HEK293 (cell line): ENCODE data around the gene XRCC6.
"Not testable (repeated sequence)": the region's sequence is repeated elsewhere in the genome, so short reads cannot be mapped to it uniquely, and the experiment has no call there.

Experiments used
- CTCF ChIA-PET: fragments of 350-600 bp; formaldehyde crosslinking; extraction: SDS; loops from one replicate; lab custom pipeline; 2021; ENCODE audit warnings: antibody characterized with exemption; lab: Yijun Ruan, JAX
- POLR2A ChIA-PET: fragments of 300-600 bp; formaldehyde crosslinking; extraction: SDS; loops from one replicate; lab custom pipeline; 2020; ENCODE audit warnings: antibody characterized with exemption, inconsistent platforms; lab: Yijun Ruan, JAX
- H3K27ac ChIP-seq: fragments of 200-500 bp; sonication (Bioruptor generic); 2 replicates; pipeline ENCODE4 v1.5.1; 2014; ENCODE audit warnings: low read depth, low read length, control low read depth, inconsistent platforms; ENCODE audit errors: extremely low read depth
- H3K36me3 ChIP-seq, 2 experiments: fragments of 200-500 bp in 1 of 2; sonication (Bioruptor generic) in 1 of 2; 1 replicate in 1 of 2; 2 replicates in 1 of 2; pipeline ENCODE4 v1.5.1; 2014 to 2017; ENCODE audit warnings: inconsistent platforms in 2 of 2, low read length in 2 of 2; ENCODE audit not compliant: control insufficient read depth in 2 of 2, insufficient read depth in 1 of 2
- H3K4me1 ChIP-seq: fragments of 200-500 bp; sonication (Bioruptor generic); 2 replicates; pipeline ENCODE4 v1.5.1; 2014; ENCODE audit warnings: mild to moderate bottlenecking, low read length, inconsistent platforms; ENCODE audit not compliant: control insufficient read depth, insufficient read depth
- H3K4me3 ChIP-seq: 2 replicates; pipeline ENCODE4 v1.5.1; 2011; ENCODE audit warnings: low read depth, mild to moderate bottlenecking, control low read depth, low read length, moderate library complexity
- H3K9me3 ChIP-seq: fragments of 200-500 bp; sonication (Bioruptor generic); 2 replicates; pipeline ENCODE4 v1.5.1; 2014; ENCODE audit warnings: low read depth, low read length, inconsistent platforms; ENCODE audit not compliant: control insufficient read depth, insufficient read depth
- GFI1B ChIP-seq: fragments of 450-650 bp; formaldehyde crosslinking; IDR thresholded peaks from 2 replicates; pipeline ENCODE4 v1.5.1; 2016; ENCODE audit warnings: missing biosample characterization, missing genetic modification characterization
- HOXD13 ChIP-seq: sonication (generic); formaldehyde crosslinking; IDR thresholded peaks from 2 replicates; pipeline ENCODE4 v1.8.0; 2022; ENCODE audit warnings: missing genetic modification reagents, borderline replicate concordance
- KLF16 ChIP-seq: fragments of 450-650 bp; formaldehyde crosslinking; IDR thresholded peaks from 2 replicates; pipeline ENCODE4 v1.5.1; 2017; ENCODE audit warnings: missing biosample characterization, missing genetic modification characterization
- KLF9 ChIP-seq: fragments of 450-650 bp; formaldehyde crosslinking; IDR thresholded peaks from 2 replicates; pipeline ENCODE4 v1.5.1; 2016; ENCODE audit warnings: missing biosample characterization, missing genetic modification characterization, low read depth
- MZF1 ChIP-seq: fragments of 450-650 bp; formaldehyde crosslinking; IDR thresholded peaks from 2 replicates; pipeline ENCODE4 v1.5.1; 2017; ENCODE audit warnings: missing biosample characterization, missing genetic modification characterization, borderline replicate concordance
- ZNF112 ChIP-seq: fragments of 450-650 bp; formaldehyde crosslinking; IDR thresholded peaks from 2 replicates; pipeline ENCODE4 v1.5.0; 2017; ENCODE audit warnings: missing biosample characterization, missing genetic modification characterization
- ZNF146 ChIP-seq: fragments of 450-650 bp; formaldehyde crosslinking; IDR thresholded peaks from 2 replicates; pipeline ENCODE4 v1.5.1; 2016; ENCODE audit warnings: missing biosample characterization, missing genetic modification characterization
- ZNF184 ChIP-seq: fragments of 450-650 bp; IDR thresholded peaks from 2 replicates; pipeline ENCODE4 v1.5.1; 2018; ENCODE audit warnings: missing biosample characterization, mild to moderate bottlenecking, missing genetic modification characterization
- ZNF2 ChIP-seq: fragments of 450-650 bp; formaldehyde crosslinking; IDR thresholded peaks from 2 replicates; pipeline ENCODE4 v1.5.1; 2016; ENCODE audit warnings: missing biosample characterization, missing genetic modification characterization
- ZNF214 ChIP-seq: fragments of 450-650 bp; formaldehyde crosslinking; IDR thresholded peaks from 2 replicates; pipeline ENCODE4 v1.5.1; 2017; ENCODE audit warnings: missing biosample characterization, mild to moderate bottlenecking, missing genetic modification characterization, borderline replicate concordance
- ZNF292 ChIP-seq: fragments of 450-650 bp; formaldehyde crosslinking; IDR thresholded peaks from 2 replicates; pipeline ENCODE4 v1.5.1; 2016; ENCODE audit warnings: low read depth, missing biosample characterization, missing genetic modification characterization, borderline replicate concordance
- ZNF341 ChIP-seq: fragments of 450-650 bp; formaldehyde crosslinking; IDR thresholded peaks from 2 replicates; pipeline ENCODE4; 2016; ENCODE audit warnings: low read depth, missing biosample characterization, missing genetic modification characterization
- ZNF571 ChIP-seq: fragments of 450-650 bp; formaldehyde crosslinking; IDR thresholded peaks from 2 replicates; pipeline ENCODE4 v1.5.0; 2017; ENCODE audit warnings: missing biosample characterization, missing genetic modification characterization
- ZNF596 ChIP-seq: fragments of 450-650 bp; IDR thresholded peaks from 2 replicates; pipeline ENCODE4 v1.5.0; 2018; ENCODE audit warnings: missing biosample characterization, mild to moderate bottlenecking, missing genetic modification characterization, moderate library complexity
- ZNF610 ChIP-seq: fragments of 450-650 bp; formaldehyde crosslinking; IDR thresholded peaks from 2 replicates; pipeline ENCODE4 v1.5.1; 2016; ENCODE audit warnings: missing biosample characterization, missing genetic modification characterization, borderline replicate concordance
- ZNF677 ChIP-seq: fragments of 450-650 bp; IDR thresholded peaks from 2 replicates; pipeline ENCODE4 v1.5.0; 2018; ENCODE audit warnings: missing biosample characterization, mild to moderate bottlenecking, missing genetic modification characterization, moderate library complexity
- ZNF792 ChIP-seq: fragments of 450-650 bp; formaldehyde crosslinking; IDR thresholded peaks from 2 replicates; pipeline ENCODE4 v1.5.1; 2016; ENCODE audit warnings: missing biosample characterization, missing genetic modification characterization
- ZSCAN30 ChIP-seq: fragments of 450-650 bp; IDR thresholded peaks from 2 replicates; pipeline ENCODE4 v1.5.1; 2018; ENCODE audit warnings: missing biosample characterization, mild to moderate bottlenecking, missing genetic modification characterization, moderate library complexity
- TF ChIP-seq, protein P1 (sequence below): fragments of 450-650 bp; IDR thresholded peaks from 2 replicates; pipeline ENCODE4 v1.5.1; 2018; ENCODE audit warnings: missing biosample characterization, mild to moderate bottlenecking, missing genetic modification characterization
- TF ChIP-seq, protein P2 (sequence below): fragments of 450-650 bp; formaldehyde crosslinking; IDR thresholded peaks from 2 replicates; pipeline ENCODE4 v1.5.1; 2016; ENCODE audit warnings: missing biosample characterization, missing genetic modification characterization, borderline replicate concordance
- TF ChIP-seq, protein P3 (sequence below): IDR thresholded peaks from 2 replicates; pipeline ENCODE4 v1.6.1; 2011; ENCODE audit warnings: mild to moderate bottlenecking, low read depth, low read length, borderline replicate concordance
- TF ChIP-seq, protein P4 (sequence below): sonication (generic); formaldehyde crosslinking; IDR thresholded peaks from 2 replicates; pipeline ENCODE4 v1.8.1; 2022; ENCODE audit warnings: mild to moderate bottlenecking, moderate library complexity, missing genetic modification reagents

Gene XRCC6

DNA sequence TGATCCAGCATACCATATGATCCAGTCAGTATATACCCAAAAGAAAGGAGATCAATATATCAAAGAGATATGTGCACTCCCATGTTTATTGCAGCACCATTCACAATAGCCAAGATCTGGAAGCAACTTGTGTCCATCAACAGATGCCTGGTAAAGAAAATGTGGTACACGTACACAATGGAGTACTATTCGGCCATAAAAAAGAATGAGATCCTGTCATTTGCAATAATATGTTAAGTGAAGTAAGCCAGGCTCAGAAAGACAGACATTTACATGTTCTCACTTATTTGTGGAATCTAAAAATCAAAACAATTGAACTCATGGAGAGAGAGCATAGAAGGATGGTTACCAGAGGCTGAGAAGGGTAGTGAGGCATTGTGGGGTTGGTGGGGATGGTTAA, 40.6 kb downstream of the XRCC6 start:
- Histone ChIP-seq H3K9me3 (no peaks in the 10 kb centered on the region), H3K4me1 (no peaks in the 10 kb centered on the region), H3K36me3 (peaks cover 58 to 87% of the 10 kb centered on the region in 2 experiments), H3K27ac (no peak overlapping the region), H3K4me3 (no peak overlapping the region)
- no peak for TF ChIP-seq KLF16 (tag by site-specific recombination)
- TF ChIP-seq ZSCAN30 (tag by site-specific recombination) = no peak
- peak; percentile 95 for TF ChIP-seq ZNF146 (tag by site-specific recombination)
- TF ChIP-seq ZNF2 (tag by site-specific recombination) = no peak
- TF ChIP-seq, protein P1, sequence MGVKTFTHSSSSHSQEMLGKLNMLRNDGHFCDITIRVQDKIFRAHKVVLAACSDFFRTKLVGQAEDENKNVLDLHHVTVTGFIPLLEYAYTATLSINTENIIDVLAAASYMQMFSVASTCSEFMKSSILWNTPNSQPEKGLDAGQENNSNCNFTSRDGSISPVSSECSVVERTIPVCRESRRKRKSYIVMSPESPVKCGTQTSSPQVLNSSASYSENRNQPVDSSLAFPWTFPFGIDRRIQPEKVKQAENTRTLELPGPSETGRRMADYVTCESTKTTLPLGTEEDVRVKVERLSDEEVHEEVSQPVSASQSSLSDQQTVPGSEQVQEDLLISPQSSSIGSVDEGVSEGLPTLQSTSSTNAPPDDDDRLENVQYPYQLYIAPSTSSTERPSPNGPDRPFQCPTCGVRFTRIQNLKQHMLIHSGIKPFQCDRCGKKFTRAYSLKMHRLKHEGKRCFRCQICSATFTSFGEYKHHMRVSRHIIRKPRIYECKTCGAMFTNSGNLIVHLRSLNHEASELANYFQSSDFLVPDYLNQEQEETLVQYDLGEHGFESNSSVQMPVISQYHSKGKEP = no peak
- TF ChIP-seq ZNF571 (tag by site-specific recombination) = no peak
- TF ChIP-seq MZF1 = peak; percentile 36; the same call in 1 of the 2 replicates
- no peak for TF ChIP-seq HOXD13 (CRISPR knock-in tag)
- TF ChIP-seq, protein P2, sequence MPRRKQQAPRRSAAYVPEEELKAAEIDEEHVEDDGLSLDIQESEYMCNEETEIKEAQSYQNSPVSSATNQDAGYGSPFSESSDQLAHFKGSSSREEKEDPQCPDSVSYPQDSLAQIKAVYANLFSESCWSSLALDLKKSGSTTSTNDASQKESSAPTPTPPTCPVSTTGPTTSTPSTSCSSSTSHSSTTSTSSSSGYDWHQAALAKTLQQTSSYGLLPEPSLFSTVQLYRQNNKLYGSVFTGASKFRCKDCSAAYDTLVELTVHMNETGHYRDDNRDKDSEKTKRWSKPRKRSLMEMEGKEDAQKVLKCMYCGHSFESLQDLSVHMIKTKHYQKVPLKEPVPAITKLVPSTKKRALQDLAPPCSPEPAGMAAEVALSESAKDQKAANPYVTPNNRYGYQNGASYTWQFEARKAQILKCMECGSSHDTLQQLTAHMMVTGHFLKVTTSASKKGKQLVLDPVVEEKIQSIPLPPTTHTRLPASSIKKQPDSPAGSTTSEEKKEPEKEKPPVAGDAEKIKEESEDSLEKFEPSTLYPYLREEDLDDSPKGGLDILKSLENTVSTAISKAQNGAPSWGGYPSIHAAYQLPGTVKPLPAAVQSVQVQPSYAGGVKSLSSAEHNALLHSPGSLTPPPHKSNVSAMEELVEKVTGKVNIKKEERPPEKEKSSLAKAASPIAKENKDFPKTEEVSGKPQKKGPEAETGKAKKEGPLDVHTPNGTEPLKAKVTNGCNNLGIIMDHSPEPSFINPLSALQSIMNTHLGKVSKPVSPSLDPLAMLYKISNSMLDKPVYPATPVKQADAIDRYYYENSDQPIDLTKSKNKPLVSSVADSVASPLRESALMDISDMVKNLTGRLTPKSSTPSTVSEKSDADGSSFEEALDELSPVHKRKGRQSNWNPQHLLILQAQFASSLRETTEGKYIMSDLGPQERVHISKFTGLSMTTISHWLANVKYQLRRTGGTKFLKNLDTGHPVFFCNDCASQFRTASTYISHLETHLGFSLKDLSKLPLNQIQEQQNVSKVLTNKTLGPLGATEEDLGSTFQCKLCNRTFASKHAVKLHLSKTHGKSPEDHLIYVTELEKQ (tag by site-specific recombination) = no peak
- TF ChIP-seq ZNF184 = no peak
- no peak for TF ChIP-seq GFI1B (tag by site-specific recombination)
- no peak for TF ChIP-seq KLF9
- TF ChIP-seq ZNF112 (tag by site-specific recombination) = no peak
- TF ChIP-seq ZNF292 (tag by site-specific recombination) = no peak
- TF ChIP-seq, protein P3, sequence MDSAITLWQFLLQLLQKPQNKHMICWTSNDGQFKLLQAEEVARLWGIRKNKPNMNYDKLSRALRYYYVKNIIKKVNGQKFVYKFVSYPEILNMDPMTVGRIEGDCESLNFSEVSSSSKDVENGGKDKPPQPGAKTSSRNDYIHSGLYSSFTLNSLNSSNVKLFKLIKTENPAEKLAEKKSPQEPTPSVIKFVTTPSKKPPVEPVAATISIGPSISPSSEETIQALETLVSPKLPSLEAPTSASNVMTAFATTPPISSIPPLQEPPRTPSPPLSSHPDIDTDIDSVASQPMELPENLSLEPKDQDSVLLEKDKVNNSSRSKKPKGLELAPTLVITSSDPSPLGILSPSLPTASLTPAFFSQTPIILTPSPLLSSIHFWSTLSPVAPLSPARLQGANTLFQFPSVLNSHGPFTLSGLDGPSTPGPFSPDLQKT = no peak
- ChIA-PET POLR2A (interaction anchor here (1.4 kb wide), 1 partner anchor 41 kb away, joined by 3 read pairs; the partner anchor contains the start of gene XRCC6), CTCF (interaction anchor here (0.6 kb wide), 1 partner anchor 34 kb away, joined by 3 read pairs; no protein-coding TSS in a partner anchor)

DNA sequence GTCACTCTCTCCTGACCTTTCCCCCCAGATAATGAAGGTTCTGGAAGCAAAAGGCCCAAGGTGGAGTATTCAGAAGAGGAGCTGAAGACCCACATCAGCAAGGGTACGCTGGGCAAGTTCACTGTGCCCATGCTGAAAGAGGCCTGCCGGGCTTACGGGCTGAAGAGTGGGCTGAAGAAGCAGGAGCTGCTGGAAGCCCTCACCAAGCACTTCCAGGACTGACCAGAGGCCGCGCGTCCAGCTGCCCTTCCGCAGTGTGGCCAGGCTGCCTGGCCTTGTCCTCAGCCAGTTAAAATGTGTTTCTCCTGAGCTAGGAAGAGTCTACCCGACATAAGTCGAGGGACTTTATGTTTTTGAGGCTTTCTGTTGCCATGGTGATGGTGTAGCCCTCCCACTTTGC, 42.5 kb downstream of the XRCC6 start:
- H3K36me3 ChIP-seq = peaks cover 40 to 69% of the 10 kb centered on the region in 2 experiments
- POLR2A ChIA-PET = interaction anchor here (1.0 kb wide), 1 partner anchor 43 kb away, joined by 3 read pairs; the partner anchor contains the start of genes DESI1 and XRCC6
- CTCF ChIA-PET, H3K9me3 ChIP-seq, H3K27ac ChIP-seq, H3K4me3 ChIP-seq, H3K4me1 ChIP-seq: not testable (repeated sequence)

DNA sequence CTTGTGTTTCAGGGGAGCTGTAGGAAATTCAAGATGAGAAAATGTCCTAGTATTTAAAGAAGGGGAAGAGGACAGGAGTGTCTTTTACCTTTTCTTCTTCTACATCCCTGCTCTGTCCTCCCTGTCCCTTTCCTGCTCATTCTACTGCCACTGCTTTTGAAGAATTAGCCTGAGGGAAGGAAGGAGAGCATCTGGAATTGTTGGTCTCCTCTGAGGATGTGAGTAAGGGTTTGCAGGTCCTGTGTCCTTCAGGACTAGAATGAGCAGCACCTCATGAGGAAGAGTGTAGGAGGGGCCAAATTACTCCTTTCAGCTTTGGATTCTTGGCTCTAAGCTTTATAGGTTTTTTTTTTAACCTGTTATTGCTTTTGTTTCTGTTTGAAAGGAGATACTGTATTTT, 43.4 kb downstream of the XRCC6 start:
- Histone ChIP-seq H3K4me1 (no peaks in the 10 kb centered on the region), H3K36me3 (peaks cover 31 to 60% of the 10 kb centered on the region in 2 experiments), H3K27ac (peak overlapping the region; percentile 7; the same call in 1 of the 2 replicates), H3K4me3 (no peak overlapping the region), H3K9me3 (no peaks in the 10 kb centered on the region)
- ChIA-PET POLR2A (interaction anchor here (0.5 kb wide), 1 partner anchor 297 kb away, joined by 4 read pairs; no protein-coding TSS in a partner anchor), CTCF (interaction anchor here (0.5 to 0.8 kb wide), 3 partner anchors 95 to 261 kb away, joined by 3 to 5 read pairs (median 4); no protein-coding TSS in a partner anchor)
- TF ChIP-seq ZNF214 (tag by site-specific recombination) (no peak), HOXD13 (CRISPR knock-in tag) (no peak), ZNF610 (tag by site-specific recombination) (no peak), ZNF792 (tag by site-specific recombination) (no peak), ZNF677 (tag by site-specific recombination) (no peak), ZNF596 (no peak), ZNF341 (tag by site-specific recombination) (no peak)
- TF ChIP-seq, protein P4, sequence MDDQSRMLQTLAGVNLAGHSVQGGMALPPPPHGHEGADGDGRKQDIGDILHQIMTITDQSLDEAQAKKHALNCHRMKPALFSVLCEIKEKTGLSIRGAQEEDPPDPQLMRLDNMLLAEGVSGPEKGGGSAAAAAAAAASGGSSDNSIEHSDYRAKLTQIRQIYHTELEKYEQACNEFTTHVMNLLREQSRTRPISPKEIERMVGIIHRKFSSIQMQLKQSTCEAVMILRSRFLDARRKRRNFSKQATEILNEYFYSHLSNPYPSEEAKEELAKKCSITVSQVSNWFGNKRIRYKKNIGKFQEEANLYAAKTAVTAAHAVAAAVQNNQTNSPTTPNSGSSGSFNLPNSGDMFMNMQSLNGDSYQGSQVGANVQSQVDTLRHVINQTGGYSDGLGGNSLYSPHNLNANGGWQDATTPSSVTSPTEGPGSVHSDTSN (CRISPR knock-in tag) = no peak
